Stimulated activated CD4-positive, alpha-beta T cell treated with anti-CD3 and anti-CD28 coated beads, Interleukin-12 subunit alpha, Interleukin-12 subunit beta, amount 100 ng/mL, for 48 hours (primary cell): ENCODE results near the gene PCSK7.
"Not testable (repeated sequence)": the region's sequence is repeated elsewhere in the genome, so short reads cannot be mapped to it uniquely, and the experiment has no call there.

Experiments used
- DNase-seq, 3 donors: peaks; one replicate each; pipeline ENCODE4 v3.0.0-alpha.2; 2020; ENCODE audit warnings: low read depth in 2 of 3, low spot score in 1 of 3

The PCSK7 gene

DNA sequence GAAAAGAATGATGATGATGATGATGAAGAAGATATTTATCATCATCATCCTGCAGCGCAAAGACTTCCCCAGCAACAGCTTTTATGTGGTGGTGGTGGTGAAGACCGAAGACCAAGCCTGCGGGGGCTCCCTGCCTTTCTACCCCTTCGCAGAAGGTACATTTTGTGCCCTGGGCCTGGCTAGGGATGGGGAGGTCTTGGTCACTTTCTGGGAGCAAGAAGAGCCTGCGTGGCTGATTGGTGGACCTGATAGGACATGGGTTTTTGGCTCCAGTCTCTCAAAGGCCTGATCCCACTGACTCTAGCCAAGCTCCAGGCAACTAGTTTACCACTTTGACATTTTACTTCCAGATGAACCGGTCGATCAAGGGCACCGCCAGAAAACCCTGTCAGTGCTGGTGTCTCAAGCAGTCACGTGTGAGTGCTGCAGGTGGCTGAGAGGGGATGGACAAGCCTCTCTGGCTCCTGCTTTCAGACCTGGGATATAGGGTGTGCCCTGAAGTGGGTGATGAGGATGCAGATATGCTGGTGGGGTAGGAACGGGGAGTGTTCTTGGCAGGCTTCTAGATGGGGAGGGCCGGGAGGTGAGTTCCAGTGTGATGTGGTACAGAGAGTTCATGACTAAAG lies 48.0 kb downstream of the PCSK7 start:
- DNase-seq = no peak

DNA sequence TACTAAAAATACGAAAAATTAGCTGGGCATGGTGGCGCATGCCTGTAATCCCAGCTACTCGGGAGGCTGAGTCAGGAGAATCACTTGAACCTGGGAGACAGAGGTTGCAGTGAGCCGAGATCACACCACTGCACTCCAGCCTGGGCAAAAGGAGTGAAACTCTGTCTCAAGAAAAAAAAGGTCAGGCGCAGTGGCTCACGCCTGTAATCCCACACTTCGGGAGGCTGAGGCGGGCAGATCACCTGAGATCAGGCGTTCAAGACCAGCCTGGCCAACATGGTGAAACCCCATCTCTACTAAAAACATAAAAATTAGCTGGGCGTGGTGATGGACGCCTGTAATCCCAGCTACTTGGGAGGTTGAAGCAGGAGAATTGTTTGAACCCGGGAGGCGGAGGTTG lies 48.7 kb downstream of the PCSK7 start:
- DNase-seq = not testable (repeated sequence)

DNA sequence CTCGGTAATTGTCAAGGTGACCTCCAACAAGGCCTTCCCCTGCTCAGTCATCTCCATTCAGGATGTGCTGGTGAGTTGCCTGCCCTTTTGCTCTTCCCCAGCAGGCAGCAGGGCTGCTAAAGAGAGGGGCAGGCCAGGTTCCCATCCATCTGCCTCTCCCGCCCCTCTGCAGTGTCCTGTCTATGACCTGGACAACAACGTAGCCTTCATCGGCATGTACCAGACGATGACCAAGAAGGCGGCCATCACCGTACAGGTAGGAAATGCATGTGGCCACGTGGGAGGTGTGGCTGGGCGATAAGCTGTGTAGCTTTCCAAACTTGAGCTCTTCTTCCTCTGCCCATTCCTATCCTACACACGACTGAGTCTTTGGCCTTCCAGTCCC lies 49.3 kb downstream of the PCSK7 start:
- DNase-seq = no peak

DNA sequence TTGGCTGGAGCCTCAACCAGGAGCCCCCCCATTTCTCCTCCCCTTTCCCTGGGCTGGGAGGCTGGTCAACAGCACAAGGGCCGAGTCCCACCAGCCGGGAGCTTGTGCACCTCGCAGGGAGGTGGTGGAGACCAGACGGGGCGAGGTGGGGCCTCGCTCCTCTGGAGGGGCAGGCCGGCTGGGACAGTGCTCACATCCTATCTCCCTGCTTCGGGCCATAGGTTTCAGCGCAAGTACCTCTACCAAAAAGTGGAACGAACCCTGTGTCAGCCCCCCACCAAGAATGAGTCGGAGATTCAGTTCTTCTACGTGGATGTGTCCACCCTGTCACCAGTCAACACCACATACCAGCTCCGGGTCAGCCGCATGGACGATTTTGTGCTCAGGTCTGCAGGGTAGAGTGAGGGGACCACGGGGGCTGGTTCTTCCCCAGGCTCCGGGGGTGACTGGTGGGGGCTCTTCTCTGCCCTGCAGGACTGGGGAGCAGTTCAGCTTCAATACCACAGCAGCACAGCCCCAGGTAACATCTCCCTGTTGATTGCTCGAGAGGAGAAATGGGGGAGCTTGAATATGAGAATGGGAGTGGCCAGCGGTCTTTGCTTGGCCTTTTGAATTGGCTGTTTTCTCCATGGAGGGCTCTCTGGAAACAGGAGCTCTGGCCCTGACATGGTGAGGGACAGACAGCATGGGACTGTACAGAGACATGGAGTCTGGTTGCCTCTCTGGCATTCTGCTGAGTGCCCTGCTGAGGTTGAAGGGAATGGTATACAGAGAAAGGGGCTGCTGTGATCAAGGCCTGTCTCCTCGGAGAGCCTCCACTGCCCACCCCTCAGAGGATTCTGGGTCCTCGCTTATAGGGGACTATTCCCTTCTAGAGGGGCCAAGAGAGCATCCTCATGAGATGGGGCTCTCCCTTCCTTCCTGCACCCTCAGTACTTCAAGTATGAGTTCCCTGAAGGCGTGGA lies 50.0 kb downstream of the PCSK7 start:
- DNase-seq = no peak

DNA sequence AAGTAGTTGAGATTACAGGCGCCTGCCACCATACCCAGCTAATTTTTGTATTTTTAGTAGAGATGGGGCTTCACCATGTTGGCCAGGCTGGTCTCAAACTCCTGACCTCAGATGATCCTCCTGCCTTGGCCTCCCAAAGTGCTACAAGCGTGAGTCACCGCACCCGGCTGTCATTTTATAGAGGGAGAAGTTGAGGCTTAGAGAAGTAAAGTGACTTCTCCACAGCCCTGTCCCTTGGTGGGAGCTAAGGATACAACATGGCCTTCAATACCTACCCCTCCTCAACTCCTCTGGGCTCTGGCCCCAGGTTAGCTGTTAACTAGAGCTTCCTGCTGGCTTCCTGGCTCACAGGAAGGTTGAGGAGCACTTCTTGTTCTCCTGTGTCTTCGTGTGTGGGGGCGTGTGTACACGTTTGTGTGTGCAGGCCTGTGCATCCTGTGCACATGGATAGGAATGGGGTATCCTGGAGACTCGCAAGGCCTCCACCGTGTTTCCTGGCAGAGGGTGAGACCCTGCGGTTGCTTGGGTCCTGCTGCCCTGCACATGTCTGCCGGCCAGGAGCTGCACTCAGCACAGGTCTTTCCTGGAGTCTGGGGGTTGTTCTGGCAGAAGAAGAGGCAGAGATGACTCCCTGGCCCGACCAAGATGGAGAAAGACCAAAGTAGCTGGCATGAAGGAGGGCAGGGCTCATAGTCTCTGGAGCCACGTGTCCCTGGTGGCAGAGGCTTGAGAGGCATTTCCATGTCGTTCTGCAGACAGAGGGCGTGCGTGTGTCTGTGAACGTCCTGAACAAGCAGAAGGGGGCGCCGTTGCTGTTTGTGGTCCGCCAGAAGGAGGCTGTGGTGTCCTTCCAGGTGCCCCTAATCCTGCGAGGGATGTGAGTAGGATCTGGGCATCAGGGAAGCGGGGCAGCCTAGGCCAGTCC lies 51.0 kb downstream of the PCSK7 start:
- DNase-seq = peak; percentile 45 to 56 (median 50)

DNA sequence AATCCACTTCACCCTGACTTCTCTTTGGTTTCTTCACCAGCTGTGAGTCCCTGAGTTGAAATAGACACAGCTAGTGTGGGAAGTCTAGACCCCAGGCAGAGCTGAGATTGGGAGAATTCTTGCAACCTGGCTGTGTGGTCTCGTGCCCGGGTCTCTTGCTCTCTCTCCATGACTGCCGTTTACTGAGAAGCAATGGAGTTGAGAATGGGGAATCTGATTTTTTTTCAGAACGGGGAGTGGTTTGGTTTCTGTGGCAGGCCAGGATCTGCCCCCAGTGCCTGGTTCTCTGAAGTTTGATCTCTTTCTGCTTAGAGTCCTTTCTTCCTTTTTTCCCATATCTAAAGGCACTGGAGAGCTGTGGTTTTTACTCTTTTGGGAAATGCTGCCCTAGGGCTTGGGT lies 51.9 kb downstream of the PCSK7 start:
- no peak for DNase-seq

DNA sequence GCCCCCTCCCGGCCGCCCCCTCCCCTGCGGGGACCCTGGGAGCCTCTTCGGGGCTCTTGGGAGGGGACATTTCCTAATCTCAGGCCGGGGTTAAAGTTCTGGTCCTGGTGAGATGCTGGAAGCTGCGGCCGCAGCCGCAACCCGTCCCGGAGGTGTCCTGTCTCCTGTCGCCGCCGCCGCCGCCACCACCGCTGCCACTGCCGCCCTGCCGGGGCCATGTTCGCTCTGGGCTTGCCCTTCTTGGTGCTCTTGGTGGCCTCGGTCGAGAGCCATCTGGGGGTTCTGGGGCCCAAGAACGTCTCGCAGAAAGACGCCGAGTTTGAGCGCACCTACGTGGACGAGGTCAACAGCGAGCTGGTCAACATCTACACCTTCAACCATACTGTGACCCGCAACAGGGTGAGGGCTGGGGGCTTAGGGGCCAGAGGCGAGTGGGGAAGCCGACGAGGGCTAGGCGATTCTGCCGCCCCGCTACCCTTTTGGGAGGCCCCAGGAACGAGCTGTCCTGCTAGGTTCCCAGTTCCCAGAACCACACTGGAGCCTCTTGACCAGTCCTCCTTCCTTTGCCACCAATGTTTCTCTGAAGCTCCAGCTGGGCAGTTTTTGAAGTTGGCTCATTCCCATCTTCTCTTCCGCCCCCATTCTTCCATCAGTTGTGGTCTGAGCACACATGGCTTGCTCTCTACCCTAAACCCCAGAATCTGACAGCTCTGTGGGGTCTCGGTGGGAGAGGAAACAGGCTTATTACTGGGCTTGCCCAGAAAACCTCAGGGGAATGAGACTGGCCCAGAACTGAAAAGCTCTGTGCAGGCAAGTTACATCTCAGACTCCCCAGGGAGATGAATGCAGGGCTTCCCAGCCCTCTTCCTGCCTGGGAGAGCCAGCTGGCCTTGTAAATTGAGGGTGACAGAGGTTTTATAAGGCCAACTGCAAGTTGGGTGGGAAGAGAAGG lies 52.5 kb downstream of the PCSK7 start:
- peak in 1 of 3 donors; percentile 43 for DNase-seq

DNA sequence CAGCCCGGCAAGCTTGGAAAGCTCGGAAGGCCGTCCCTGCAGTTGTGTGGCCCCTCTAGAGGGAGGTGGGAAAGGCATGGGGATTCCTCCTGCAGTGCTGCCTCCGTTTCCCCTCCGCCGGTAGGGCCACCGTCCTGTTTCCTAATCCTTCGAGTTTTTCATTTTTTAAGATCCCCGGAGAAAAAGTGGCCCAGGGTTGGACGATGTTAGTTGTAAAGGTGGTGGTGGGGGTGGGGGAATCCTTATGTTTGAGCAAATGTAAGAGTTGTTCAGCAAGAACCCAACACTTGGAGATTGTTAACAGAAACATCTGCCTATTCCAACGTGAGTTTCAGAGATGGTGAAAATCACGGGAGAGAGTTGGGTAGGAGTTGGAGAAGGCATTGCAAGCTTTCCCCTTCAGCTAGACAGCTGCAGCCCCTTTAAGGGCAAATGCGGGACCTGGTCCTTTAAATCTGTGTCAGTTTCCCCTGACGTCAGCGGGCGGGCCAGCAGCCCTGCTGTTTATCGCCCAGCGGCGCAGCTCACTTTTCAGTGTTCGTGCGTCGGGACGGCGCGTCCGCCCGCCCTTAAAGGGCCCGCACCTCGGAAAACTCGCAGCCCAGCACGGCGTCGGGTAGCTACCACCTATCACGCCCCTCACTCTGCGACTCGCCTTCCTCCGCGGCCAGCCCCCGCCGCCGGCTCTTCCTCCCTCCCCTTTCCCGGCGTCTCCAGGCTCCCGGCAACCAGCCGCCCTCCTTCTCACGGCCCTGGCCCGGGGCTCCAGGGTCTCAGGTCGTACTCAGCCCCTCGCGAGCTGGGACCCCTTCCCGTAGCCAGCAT lies 53.5 kb downstream of the PCSK7 start, which contains the start of gene SIDT2:
TSS of gene SIDT2 (plus strand) at position 534 of the 825 bp plus-strand sequence. CDS start 521 bp downstream, outside the sequence.
- peak; percentile 78 to 84 (median 83) for DNase-seq

DNA sequence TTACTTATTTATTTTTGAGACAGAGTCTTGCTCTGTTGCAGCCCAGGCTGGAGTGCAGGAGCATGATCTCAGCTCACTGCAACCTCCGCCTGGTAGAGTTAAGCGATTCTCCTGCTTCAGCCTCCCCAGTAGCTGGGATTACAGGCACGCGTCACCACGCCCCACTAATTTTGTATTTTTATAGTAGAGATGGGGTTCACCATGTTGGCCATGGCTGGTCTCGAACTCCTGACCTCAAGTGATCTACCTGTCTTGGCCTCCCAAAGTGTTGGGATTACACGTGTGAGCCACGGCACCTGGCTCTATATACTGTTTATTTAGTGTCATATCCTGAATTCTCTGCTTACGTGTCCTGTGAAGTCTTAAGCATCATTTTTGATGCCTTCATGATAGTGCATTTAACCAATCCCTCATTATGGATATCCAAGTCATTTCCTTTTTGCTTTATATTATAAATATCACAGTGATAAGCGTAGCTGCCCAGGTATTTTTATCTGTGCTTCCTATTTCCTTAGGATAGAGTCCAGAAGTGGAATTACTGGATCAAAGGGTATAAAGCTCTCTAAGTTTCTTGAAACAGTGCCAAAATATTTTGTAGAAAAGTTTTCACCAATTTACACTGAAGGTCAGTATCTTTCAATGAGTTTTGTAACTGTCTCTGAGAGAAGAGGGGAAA lies 54.2 kb downstream of the PCSK7 start:
- no peak for DNase-seq

DNA sequence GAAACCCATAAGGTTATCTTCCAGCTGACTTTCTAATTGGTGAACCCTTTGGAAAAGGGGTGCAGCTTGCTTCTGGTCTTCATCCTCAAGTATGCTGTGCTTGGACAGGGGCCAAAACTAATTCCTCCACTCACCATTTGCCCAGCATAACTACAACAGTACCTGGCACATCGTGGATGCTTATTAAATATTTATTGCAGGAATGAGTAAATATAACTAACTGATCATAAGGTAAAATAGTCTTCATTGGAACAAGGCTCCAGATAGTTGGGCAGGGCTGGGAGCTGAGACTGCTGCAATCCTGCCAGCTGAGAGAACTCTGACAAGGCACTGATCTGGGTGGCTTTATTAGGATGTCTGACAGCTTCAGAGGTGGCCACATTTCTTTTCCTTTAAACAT lies 55.7 kb downstream of the PCSK7 start:
- DNase-seq = no peak

DNA sequence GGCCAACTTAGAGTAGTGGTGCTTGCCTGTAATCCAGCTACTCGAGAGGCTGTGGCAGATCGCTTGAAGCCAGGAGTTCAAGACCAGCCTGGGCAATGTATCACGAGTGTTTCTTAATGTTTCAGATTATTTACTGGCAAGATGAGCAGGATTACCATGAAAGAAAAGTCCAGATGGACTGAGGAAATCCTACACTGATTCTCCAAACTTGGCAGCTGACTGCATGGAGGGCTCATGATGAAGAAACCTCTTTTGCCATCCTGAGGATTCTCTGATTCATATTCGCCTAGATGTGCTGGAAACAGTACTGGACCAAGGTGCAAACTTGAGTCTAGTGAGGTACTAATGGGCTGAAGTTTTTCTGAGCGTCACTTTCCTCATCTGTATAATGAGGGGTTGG lies 56.1 kb downstream of the PCSK7 start:
- no peak for DNase-seq

DNA sequence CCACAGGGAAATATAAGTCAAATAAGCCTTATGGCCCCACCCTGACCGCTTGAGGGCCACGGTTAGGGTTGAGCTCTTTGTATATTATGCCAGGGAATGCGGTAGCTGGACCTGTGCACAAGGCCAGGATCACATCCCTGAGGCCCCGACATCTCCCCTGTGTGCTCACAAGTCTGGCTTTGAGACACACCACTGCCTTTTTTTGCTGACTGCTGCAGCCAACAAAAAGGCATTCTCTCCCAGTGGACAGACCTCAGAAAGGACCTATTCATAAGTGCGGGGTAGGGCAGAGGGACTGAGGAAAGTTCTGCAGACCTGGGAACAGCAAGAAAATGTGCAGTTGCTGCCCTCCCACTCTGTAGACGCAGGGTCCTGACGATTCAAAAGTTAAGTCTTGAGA lies 56.8 kb downstream of the PCSK7 start:
- no peak for DNase-seq

DNA sequence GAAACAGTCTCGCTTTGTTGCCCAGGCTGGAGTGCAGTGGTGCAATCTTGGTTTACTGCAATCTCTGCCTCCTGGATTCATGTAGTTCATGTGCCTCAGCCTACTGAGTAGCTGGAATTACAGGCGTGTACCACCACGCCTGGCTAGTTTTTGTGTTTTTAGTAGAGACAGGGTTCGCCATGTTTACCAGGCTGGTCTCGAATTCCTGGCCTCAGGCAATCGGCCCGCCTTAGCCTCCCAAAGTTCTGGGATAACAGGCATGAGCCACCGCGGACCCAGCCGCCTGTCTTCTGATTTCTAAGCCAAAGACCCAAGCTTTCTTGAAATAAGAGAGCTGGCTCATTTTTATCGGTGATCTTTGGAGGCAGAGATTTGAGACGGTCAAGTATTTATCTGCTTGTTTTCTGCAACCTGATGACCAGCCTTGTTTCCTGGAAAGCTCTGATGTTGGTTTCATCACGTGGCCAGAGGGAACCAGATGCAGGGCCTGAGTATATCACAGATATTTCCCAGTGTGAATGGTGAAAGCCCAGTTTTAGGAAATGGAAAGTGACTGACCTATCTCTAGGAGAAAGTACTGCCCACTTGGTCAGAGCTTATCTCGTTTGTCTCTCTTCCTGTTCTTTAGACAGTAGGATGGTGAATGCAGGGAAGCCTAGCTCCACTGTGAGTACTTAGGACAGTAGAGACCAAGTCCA lies 59.0 kb downstream of the PCSK7 start:
- no peak for DNase-seq

DNA sequence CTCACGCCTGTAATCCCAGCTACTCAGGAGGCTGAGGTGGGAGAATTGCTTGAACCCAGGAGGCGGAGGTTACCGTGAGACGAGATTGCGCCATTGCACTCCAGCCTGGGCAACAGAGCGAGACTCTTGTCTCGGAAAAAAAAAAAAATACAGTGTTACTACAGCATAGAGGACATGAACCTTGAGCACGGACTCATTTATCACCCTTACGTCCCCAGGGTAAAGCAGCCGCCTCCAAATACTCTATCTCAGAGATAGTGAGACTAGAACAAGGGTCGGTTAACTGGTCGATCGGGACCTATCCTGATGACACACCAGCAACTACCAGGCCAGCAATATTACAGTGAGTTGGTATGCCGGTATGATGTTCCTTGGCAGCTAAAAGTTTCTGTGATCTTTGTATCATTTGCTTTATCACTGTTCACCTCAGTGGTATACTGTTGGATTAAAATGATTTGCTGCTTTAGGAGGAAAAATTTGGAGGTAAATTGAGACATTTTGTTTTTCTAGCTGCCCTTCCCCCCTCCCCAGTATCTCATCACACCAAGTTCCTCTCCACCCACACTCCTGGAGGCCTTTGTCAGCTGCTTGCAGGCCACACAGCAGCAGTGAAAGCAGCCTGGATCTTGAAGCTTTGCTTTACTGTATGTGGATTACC lies 60.3 kb downstream of the PCSK7 start:
- DNase-seq = no peak

DNA sequence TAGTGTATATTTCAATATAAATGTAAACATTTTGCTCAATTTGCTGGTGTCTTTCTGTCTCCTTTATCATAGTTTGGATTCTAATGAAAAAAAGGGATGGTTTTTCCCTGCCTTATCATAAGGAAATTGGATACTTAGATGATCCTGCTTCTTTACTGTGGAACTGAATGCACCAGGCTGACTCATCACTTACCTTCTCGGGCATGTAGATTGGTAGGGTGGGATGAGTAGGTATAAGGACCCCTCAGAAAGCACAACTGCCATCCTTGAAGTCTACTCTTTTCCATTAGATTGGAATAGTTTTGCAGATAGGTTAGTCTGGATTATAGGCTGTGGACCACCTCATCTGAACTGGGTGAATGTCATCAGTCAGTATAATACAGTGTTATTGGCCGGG lies 60.9 kb downstream of the PCSK7 start:
- DNase-seq = no peak

DNA sequence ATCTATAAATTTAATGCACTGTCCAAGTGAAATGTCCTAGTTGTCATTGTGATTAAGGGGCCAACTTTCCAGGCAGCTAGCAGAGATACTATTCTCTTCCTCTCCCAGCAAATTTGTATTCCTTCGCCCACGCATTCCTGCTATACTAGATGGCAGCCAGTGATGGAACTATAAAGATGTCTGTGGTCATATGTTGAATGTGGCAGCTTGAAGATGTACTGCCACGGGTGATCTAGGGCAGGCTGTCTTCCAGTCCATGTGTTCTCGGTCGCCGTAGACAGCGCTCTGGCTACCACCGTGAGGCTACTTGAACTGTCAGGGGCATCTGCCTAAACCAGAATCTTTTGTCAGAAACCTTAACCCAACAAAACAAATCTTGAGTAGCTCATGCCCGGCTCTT lies 61.7 kb downstream of the PCSK7 start:
- DNase-seq = no peak

DNA sequence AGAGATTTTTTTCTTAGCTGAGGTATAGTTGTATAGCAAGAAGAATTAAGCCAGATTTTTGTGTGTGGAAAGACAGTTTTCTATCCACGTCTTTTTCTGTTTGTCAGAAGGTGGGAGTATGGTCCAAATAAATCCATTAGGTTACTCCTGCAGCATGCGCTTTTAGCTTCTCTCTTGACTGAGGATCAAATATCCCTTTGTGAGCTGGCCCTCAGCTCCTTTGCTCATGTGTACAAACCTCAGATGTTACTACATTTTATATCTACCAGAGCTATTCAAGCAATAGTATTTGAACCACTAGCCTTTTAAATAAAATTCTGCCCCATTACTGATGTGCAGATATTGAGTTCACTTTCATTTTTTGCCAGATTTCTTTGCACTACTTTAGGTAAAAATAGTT lies 62.1 kb downstream of the PCSK7 start:
- DNase-seq = no peak

DNA sequence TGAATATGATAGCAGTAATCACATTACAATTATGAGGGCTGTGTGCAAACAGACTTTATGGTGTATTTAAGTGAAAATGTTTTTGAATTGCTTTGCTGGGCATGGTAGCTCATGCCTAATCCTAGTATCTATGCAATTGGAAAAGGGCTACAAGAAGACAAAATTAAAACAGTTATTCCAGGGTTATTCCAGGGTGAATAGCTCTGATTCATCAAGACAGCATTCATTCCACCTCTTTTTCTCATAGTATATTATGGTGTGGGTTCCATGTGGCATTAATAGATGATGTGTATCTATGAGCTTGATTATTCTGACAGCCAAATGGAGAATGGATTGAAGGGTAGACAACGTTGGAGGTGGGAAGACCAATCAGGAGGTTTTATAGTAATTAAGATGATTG lies 65.4 kb downstream of the PCSK7 start:
- no peak for DNase-seq
